HEK293 (cell line): Measurements from ENCODE around the gene TMEM198.

Source experiments
- EGR2 ChIP-seq: fragments of 450-650 bp; formaldehyde crosslinking; IDR thresholded peaks from 2 replicates; pipeline ENCODE4 v1.5.1; 2016; ENCODE audit warnings: low read depth, missing biosample characterization, missing genetic modification characterization
- FEZF1 ChIP-seq: fragments of 450-650 bp; formaldehyde crosslinking; IDR thresholded peaks from 2 replicates; pipeline ENCODE4 v1.5.1; 2016; ENCODE audit warnings: missing biosample characterization, missing genetic modification characterization
- MYNN ChIP-seq: fragments of 450-650 bp; formaldehyde crosslinking; IDR thresholded peaks from 2 replicates; pipeline ENCODE4 v1.5.1; 2016; ENCODE audit warnings: missing biosample characterization, missing genetic modification characterization, borderline replicate concordance
- MZF1 ChIP-seq: fragments of 450-650 bp; formaldehyde crosslinking; IDR thresholded peaks from 2 replicates; pipeline ENCODE4 v1.5.1; 2017; ENCODE audit warnings: missing biosample characterization, missing genetic modification characterization, borderline replicate concordance
- OVOL3 ChIP-seq: fragments of 450-650 bp; formaldehyde crosslinking; IDR thresholded peaks from 2 replicates; pipeline ENCODE4 v1.5.1; 2016; ENCODE audit warnings: missing biosample characterization, missing genetic modification characterization
- RBAK ChIP-seq: fragments of 450-650 bp; formaldehyde crosslinking; IDR thresholded peaks from 2 replicates; pipeline ENCODE4 v1.5.1; 2016; ENCODE audit warnings: missing biosample characterization, missing genetic modification characterization
- SP7 ChIP-seq: fragments of 450-650 bp; formaldehyde crosslinking; IDR thresholded peaks from 2 replicates; pipeline ENCODE4 v1.5.1; 2016; ENCODE audit warnings: missing biosample characterization, missing genetic modification characterization
- ZIC2 ChIP-seq: fragments of 450-650 bp; formaldehyde crosslinking; IDR thresholded peaks from 2 replicates; pipeline ENCODE4 v1.5.1; 2016; ENCODE audit warnings: missing biosample characterization, missing genetic modification characterization
- ZNF114 ChIP-seq: fragments of 450-650 bp; formaldehyde crosslinking; IDR thresholded peaks from 2 replicates; pipeline ENCODE4 v1.5.0; 2017; ENCODE audit warnings: missing biosample characterization, missing genetic modification characterization
- ZNF121 ChIP-seq: fragments of 450-650 bp; formaldehyde crosslinking; IDR thresholded peaks from 2 replicates; pipeline ENCODE4 v1.5.1; 2016; ENCODE audit warnings: missing biosample characterization, missing genetic modification characterization
- ZNF133 ChIP-seq: fragments of 450-650 bp; formaldehyde crosslinking; IDR thresholded peaks from 2 replicates; pipeline ENCODE4 v1.5.1; 2016; ENCODE audit warnings: missing biosample characterization, missing genetic modification characterization
- ZNF155 ChIP-seq: fragments of 450-650 bp; formaldehyde crosslinking; IDR thresholded peaks from 2 replicates; pipeline ENCODE4 v1.5.1; 2016; ENCODE audit warnings: missing biosample characterization, missing genetic modification characterization
- ZNF239 ChIP-seq: fragments of 450-650 bp; formaldehyde crosslinking; IDR thresholded peaks from 2 replicates; pipeline ENCODE4 v1.5.1; 2016; ENCODE audit warnings: missing biosample characterization, missing genetic modification characterization
- ZNF248 ChIP-seq: fragments of 450-650 bp; formaldehyde crosslinking; IDR thresholded peaks from 2 replicates; pipeline ENCODE4 v1.5.1; 2017; ENCODE audit warnings: missing biosample characterization, missing genetic modification characterization
- ZNF266 ChIP-seq: fragments of 450-650 bp; formaldehyde crosslinking; IDR thresholded peaks from 2 replicates; pipeline ENCODE4 v1.5.1; 2016; ENCODE audit warnings: missing biosample characterization, missing genetic modification characterization, low read depth
- ZNF394 ChIP-seq: fragments of 450-650 bp; formaldehyde crosslinking; IDR thresholded peaks from 2 replicates; pipeline ENCODE4 v1.5.1; 2016; ENCODE audit warnings: missing biosample characterization, missing genetic modification characterization, mild to moderate bottlenecking, moderate library complexity, borderline replicate concordance
- ZNF416 ChIP-seq: fragments of 450-650 bp; formaldehyde crosslinking; IDR thresholded peaks from 2 replicates; pipeline ENCODE4 v1.5.1; 2016; ENCODE audit warnings: missing biosample characterization, missing genetic modification characterization
- ZNF423 ChIP-seq: fragments of 450-650 bp; formaldehyde crosslinking; IDR thresholded peaks from 2 replicates; pipeline ENCODE4 v1.5.1; 2016; ENCODE audit warnings: missing biosample characterization, missing genetic modification characterization
- ZNF514 ChIP-seq: fragments of 450-650 bp; formaldehyde crosslinking; IDR thresholded peaks from 2 replicates; pipeline ENCODE4 v1.5.1; 2016; ENCODE audit warnings: missing biosample characterization, missing genetic modification characterization
- ZNF530 ChIP-seq: fragments of 450-650 bp; formaldehyde crosslinking; IDR thresholded peaks from 2 replicates; pipeline ENCODE4 v1.5.1; 2016; ENCODE audit warnings: low read depth, missing biosample characterization, missing genetic modification characterization
- ZNF561 ChIP-seq: fragments of 450-650 bp; IDR thresholded peaks from 2 replicates; pipeline ENCODE4 v1.5.1; 2018; ENCODE audit warnings: missing biosample characterization, missing genetic modification characterization, borderline replicate concordance
- ZNF664 ChIP-seq: fragments of 450-650 bp; formaldehyde crosslinking; IDR thresholded peaks from 2 replicates; pipeline ENCODE4 v1.5.1; 2016; ENCODE audit warnings: missing biosample characterization, missing genetic modification characterization
- ZNF792 ChIP-seq: fragments of 450-650 bp; formaldehyde crosslinking; IDR thresholded peaks from 2 replicates; pipeline ENCODE4 v1.5.1; 2016; ENCODE audit warnings: missing biosample characterization, missing genetic modification characterization
- TF ChIP-seq, protein P1 (sequence below): fragments of 450-650 bp; formaldehyde crosslinking; IDR thresholded peaks from 2 replicates; pipeline ENCODE4 v1.5.1; 2016; ENCODE audit warnings: missing biosample characterization, missing genetic modification characterization
- TF ChIP-seq, protein P2 (sequence below): fragments of 450-650 bp; formaldehyde crosslinking; IDR thresholded peaks from 2 replicates; pipeline ENCODE4 v1.5.1; 2016; ENCODE audit warnings: missing biosample characterization, missing genetic modification characterization
- TF ChIP-seq, protein P3 (sequence below): fragments of 450-650 bp; formaldehyde crosslinking; IDR thresholded peaks from 2 replicates; pipeline ENCODE4 v1.5.1; 2016; ENCODE audit warnings: missing biosample characterization, missing genetic modification characterization
- TF ChIP-seq, protein P4 (sequence below): fragments of 450-650 bp; formaldehyde crosslinking; IDR thresholded peaks from 2 replicates; pipeline ENCODE4 v1.5.1; 2016; ENCODE audit warnings: missing biosample characterization, missing genetic modification characterization, low read depth
- TF ChIP-seq, protein P5 (sequence below): IDR thresholded peaks from 2 replicates; pipeline ENCODE4 v1.6.1; 2011; ENCODE audit warnings: mild to moderate bottlenecking, low read depth, low read length, borderline replicate concordance
- TF ChIP-seq, protein P6 (sequence below): fragments of 450-650 bp; formaldehyde crosslinking; IDR thresholded peaks from 2 replicates; pipeline ENCODE4 v1.5.1; 2016; ENCODE audit warnings: missing biosample characterization, missing genetic modification characterization
- TF ChIP-seq, protein P7 (sequence below): fragments of 450-650 bp; formaldehyde crosslinking; IDR thresholded peaks from 2 replicates; pipeline ENCODE4 v1.5.1; 2016; ENCODE audit warnings: missing biosample characterization, missing genetic modification characterization

The TMEM198 gene

DNA sequence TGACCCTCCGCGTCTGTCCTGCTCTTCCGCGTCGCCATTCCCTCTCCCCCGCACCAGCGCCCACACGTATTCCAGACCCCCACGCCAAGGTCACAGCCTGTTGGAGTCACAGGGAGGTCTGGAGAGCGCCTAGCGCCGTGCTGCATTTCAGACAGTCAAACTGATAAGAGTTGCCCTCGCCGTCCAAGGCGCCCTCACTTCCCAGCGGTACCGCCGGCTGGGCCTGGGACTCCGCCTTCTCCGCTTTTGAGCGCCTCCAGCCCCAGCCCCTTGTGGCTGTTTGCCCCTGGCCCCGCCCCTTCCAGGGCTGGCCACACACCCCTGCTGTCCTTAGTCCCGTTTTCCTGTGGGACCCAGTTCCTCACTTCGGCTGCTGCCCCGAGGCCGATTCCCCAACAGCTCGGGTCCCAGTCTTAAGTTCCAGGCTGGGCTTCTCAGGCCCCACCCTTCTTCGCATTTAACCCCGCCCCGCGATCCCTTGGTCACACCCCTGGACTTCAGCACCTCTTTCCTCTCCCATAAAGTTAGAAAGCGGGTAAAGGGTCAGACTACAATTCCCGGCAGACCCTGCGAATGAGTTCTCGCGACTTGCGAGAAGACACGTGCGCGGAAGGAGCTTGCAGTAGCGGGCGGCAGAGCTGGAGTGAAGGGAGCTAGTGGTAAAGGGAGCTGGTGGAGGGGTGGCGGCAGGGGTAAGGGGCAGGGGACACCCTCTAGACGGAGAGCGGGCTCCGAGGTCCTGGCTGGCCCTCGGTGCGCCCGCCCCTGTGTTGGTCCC lies 45.4 kb upstream of the TMEM198 start, which contains the start of gene GMPPA (continued):
- TF ChIP-seq, protein P1, sequence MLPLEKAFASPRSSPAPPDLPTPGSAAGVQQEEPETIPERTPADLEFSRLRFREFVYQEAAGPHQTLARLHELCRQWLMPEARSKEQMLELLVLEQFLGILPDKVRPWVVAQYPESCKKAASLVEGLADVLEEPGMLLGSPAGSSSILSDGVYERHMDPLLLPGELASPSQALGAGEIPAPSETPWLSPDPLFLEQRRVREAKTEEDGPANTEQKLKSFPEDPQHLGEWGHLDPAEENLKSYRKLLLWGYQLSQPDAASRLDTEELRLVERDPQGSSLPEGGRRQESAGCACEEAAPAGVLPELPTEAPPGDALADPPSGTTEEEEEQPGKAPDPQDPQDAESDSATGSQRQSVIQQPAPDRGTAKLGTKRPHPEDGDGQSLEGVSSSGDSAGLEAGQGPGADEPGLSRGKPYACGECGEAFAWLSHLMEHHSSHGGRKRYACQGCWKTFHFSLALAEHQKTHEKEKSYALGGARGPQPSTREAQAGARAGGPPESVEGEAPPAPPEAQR (tag by site-specific recombination): no peak
- TF ChIP-seq EGR2 (peak; percentile 78), ZNF133 (tag by site-specific recombination) (no peak), ZNF530 (tag by site-specific recombination) (no peak), RBAK (tag by site-specific recombination) (no peak), ZNF514 (no peak), ZNF792 (tag by site-specific recombination) (no peak), ZNF239 (tag by site-specific recombination) (no peak), ZNF121 (tag by site-specific recombination) (no peak), ZNF664 (no peak), FEZF1 (tag by site-specific recombination) (no peak), SP7 (tag by site-specific recombination) (0 out of 2 replicates have a peak, but pooled peaks have one; percentile 13), ZNF114 (tag by site-specific recombination) (no peak), ZNF248 (tag by site-specific recombination) (no peak), ZNF561 (tag by site-specific recombination) (no peak), ZNF155 (no peak), MYNN (tag by site-specific recombination) (no peak), ZNF423 (tag by site-specific recombination) (no peak; the same call in 1 of the 2 replicates), ZNF266 (tag by site-specific recombination) (no peak), MZF1 (tag by site-specific recombination) (no peak), ZNF394 (tag by site-specific recombination) (no peak), ZIC2 (tag by site-specific recombination) (peak; percentile 52), OVOL3 (no peak), ZNF416 (tag by site-specific recombination) (no peak)
- TF ChIP-seq, protein P2, sequence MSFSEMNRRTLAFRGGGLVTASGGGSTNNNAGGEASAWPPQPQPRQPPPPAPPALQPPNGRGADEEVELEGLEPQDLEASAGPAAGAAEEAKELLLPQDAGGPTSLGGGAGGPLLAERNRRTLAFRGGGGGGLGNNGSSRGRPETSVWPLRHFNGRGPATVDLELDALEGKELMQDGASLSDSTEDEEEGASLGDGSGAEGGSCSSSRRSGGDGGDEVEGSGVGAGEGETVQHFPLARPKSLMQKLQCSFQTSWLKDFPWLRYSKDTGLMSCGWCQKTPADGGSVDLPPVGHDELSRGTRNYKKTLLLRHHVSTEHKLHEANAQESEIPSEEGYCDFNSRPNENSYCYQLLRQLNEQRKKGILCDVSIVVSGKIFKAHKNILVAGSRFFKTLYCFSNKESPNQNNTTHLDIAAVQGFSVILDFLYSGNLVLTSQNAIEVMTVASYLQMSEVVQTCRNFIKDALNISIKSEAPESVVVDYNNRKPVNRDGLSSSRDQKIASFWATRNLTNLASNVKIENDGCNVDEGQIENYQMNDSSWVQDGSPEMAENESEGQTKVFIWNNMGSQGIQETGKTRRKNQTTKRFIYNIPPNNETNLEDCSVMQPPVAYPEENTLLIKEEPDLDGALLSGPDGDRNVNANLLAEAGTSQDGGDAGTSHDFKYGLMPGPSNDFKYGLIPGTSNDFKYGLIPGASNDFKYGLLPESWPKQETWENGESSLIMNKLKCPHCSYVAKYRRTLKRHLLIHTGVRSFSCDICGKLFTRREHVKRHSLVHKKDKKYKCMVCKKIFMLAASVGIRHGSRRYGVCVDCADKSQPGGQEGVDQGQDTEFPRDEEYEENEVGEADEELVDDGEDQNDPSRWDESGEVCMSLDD (tag by site-specific recombination): no peak
- TF ChIP-seq, protein P3, sequence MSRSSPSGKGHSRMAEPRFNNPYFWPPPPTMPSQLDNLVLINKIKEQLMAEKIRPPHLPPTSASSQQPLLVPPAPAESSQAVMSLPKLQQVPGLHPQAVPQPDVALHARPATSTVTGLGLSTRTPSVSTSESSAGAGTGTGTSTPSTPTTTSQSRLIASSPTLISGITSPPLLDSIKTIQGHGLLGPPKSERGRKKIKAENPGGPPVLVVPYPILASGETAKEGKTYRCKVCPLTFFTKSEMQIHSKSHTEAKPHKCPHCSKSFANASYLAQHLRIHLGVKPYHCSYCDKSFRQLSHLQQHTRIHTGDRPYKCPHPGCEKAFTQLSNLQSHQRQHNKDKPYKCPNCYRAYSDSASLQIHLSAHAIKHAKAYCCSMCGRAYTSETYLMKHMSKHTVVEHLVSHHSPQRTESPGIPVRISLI (tag by site-specific recombination): no peak
- TF ChIP-seq, protein P4, sequence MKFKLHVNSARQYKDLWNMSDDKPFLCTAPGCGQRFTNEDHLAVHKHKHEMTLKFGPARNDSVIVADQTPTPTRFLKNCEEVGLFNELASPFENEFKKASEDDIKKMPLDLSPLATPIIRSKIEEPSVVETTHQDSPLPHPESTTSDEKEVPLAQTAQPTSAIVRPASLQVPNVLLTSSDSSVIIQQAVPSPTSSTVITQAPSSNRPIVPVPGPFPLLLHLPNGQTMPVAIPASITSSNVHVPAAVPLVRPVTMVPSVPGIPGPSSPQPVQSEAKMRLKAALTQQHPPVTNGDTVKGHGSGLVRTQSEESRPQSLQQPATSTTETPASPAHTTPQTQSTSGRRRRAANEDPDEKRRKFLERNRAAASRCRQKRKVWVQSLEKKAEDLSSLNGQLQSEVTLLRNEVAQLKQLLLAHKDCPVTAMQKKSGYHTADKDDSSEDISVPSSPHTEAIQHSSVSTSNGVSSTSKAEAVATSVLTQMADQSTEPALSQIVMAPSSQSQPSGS (tag by site-specific recombination): no peak
- TF ChIP-seq, protein P5, sequence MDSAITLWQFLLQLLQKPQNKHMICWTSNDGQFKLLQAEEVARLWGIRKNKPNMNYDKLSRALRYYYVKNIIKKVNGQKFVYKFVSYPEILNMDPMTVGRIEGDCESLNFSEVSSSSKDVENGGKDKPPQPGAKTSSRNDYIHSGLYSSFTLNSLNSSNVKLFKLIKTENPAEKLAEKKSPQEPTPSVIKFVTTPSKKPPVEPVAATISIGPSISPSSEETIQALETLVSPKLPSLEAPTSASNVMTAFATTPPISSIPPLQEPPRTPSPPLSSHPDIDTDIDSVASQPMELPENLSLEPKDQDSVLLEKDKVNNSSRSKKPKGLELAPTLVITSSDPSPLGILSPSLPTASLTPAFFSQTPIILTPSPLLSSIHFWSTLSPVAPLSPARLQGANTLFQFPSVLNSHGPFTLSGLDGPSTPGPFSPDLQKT: no peak
- TF ChIP-seq, protein P6, sequence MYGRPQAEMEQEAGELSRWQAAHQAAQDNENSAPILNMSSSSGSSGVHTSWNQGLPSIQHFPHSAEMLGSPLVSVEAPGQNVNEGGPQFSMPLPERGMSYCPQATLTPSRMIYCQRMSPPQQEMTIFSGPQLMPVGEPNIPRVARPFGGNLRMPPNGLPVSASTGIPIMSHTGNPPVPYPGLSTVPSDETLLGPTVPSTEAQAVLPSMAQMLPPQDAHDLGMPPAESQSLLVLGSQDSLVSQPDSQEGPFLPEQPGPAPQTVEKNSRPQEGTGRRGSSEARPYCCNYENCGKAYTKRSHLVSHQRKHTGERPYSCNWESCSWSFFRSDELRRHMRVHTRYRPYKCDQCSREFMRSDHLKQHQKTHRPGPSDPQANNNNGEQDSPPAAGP: no peak
- TF ChIP-seq, protein P7, sequence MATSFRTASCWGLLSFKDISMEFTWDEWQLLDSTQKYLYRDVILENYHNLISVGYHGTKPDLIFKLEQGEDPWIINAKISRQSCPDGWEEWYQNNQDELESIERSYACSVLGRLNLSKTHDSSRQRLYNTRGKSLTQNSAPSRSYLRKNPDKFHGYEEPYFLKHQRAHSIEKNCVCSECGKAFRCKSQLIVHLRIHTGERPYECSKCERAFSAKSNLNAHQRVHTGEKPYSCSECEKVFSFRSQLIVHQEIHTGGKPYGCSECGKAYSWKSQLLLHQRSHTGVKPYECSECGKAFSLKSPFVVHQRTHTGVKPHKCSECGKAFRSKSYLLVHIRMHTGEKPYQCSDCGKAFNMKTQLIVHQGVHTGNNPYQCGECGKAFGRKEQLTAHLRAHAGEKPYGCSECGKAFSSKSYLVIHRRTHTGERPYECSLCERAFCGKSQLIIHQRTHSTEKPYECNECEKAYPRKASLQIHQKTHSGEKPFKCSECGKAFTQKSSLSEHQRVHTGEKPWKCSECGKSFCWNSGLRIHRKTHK: no peak
